Activated CD8-positive, alpha-beta memory T cell treated with anti-CD3 and anti-CD28 coated beads, Interleukin-2, amount 50 U/mL, for 24 hours (primary cell): ENCODE results near the gene WDR53.
"Not testable (repeated sequence)": the region's sequence is repeated elsewhere in the genome, so short reads cannot be mapped to it uniquely, and the experiment has no call there.

ENCODE experiments used
- DNase-seq: peaks from one replicate; pipeline ENCODE4 v3.0.0-alpha.2; 2020; ENCODE audit errors: extremely low read depth

Gene WDR53

DNA sequence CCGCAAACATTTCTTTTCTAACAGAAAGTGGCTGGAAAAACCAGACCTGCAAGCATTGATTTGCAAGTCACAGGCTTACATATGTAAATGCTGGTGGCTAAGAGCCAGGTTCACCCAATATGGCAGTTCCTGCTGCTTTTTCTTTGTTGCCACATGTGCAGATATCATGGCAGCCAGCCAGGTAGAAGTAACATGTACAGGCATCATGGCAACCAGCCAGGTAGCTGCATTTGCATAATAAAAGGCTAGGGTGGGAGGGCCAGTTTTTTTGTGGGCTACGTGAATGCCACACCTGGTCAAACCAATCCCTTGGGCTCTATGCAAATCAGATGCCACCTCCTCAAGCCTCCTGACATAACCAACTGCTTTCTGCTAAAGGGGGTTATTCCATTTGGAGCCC lies 50.4 kb downstream of the WDR53 start:
- no peak for DNase-seq

GRCh38 chr3:196517162-196517800 lies 51.1 kb downstream of the WDR53 start:
- DNase-seq: no peak

- DNase-seq: no peak
These were observed 53.3 kb downstream of the WDR53 start, which contains the start of gene SMCO1 for GRCh38 chr3:196514913-196515621. TSS of gene SMCO1 (minus strand) at chr3:196515346. CDS start at chr3:196515209, 137 bp downstream.

DNA sequence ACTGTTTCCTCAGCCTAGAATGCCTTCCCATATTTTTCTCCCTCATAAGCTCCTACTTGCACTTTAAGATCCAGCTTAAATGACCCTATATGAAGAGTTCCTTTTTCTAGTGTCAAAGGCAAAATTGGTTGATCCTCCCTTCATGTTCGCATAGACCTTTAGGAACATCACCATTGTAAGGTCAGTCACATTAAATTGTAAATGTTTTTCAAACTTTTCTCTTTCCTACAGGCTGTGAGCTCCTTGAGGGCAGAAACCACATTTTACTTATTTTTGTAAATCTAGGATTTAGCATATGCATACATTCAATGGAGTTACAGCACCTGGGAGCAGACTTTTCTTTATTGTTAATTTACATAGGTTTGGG lies 54.0 kb downstream of the WDR53 start:
- no peak for DNase-seq

DNA sequence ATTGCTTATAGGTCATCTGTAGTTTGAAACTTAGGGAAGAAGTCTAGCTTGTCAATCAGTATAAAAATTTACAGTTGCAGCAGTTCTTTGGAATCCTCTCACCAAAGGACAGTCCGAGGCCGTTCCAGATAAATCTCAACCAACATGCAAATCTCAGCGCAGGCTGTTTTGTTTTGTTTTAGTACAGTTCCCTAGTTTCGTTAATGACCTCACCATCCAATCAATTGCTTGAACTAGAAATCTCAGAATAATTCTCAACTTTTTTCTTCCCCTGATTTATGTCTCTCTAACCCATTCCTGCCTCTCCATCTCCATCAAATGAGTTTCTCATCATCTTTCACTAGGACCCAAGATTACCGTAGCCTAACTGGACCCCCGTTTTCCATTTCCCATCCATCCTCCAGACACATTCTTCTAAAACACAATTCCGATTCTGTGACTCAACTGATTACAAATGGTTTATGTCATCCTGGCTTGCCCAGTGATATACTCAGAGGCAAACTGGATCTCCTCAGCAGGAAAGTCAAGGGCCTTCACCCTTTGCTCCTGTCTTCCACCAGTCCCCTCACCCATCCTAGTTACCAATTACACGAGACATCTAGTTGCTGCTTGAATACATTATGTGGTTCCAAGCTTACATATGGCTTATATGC lies 54.5 kb downstream of the WDR53 start:
- no peak for DNase-seq

GRCh38 chr3:196511646-196512425 lies 56.5 kb downstream of the WDR53 start:
- not testable (repeated sequence) for DNase-seq

GRCh38 chr3:196511108-196511507 lies 57.2 kb downstream of the WDR53 start:
- DNase-seq: not testable (repeated sequence)

DNA sequence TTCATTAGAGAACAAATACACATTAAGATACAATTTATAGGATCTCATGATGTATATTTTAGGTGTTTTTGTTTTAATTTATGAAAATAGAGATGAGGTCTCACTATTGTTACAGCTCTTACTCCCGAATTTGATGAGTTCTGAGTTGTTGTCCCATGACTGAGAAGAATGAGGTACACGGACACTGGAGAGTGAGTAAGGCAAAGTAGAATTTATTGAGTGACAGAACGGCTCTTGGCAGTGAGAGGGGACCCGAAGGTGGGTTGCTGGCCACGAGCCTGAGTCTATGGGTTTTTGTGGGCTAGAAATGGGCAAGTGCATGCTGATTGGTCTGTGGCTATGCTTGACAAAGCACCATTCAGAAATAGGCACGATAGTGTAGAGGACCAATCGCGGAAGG lies 61.7 kb downstream of the WDR53 start:
- DNase-seq: no peak

- no peak for DNase-seq
These were observed 63.8 kb downstream of the WDR53 start for GRCh38 chr3:196504556-196504955.
